OCI-LY7 (cell line): ENCODE measurements around the gene ZFTA. TPM values are rescaled to one million over a fixed set of nuclear protein-coding genes. Genes with fewer than 3 reads are reported as not detected.
A peak's percentile ranks its signal among the peaks of the same experiment; 100 is the strongest.

Experiments used
- BruUV-seq: library from RNA; stranded (reverse); fragments of 400-500 nt; replicated peaks from 2 replicates; lab custom pipeline; 2021; lab: Mats Ljungman, UMichigan
- CTCF ChIA-PET: fragments of 300-600 bp; sonication (Branson Sonifier 250); formaldehyde crosslinking; loops from one replicate; lab custom pipeline; 2022; ENCODE audit warnings: antibody characterized with exemption; ENCODE audit not compliant: unreplicated experiment; lab: Charles Lee
- POLR2A ChIA-PET: fragments of 300-600 bp; sonication (Branson Sonifier 250); formaldehyde crosslinking; loops from one replicate; lab custom pipeline; 2022; ENCODE audit warnings: antibody characterized with exemption; lab: Charles Lee
- DNase-seq: peaks from one replicate; pipeline ENCODE4 v3.0.0-alpha.2; 2015; ENCODE audit warnings: low spot score
- H2AFZ ChIP-seq: fragments of 200-600 bp; sonication (generic), shearing (Covaris generic); 2 replicates; pipeline ENCODE4 v1.6.1; 2014; ENCODE audit warnings: mild to moderate bottlenecking, antibody characterized with exemption, low read length, moderate library complexity
- H3K27ac ChIP-seq: fragments of 200-600 bp; sonication (generic); 2 replicates; pipeline ENCODE4 v1.5.1; 2014; ENCODE audit warnings: mixed run types, low read depth, mild to moderate bottlenecking, moderate library complexity, low read length, inconsistent platforms; ENCODE audit not compliant: poor library complexity, severe bottlenecking
- H3K36me3 ChIP-seq: fragments of 200-600 bp; sonication (generic); 2 replicates; pipeline ENCODE4 v1.6.1; 2014; ENCODE audit warnings: mild to moderate bottlenecking, antibody characterized with exemption, low read length, moderate library complexity, mixed read lengths; ENCODE audit not compliant: insufficient read depth
- H3K4me1 ChIP-seq: fragments of 200-600 bp; sonication (generic); 2 replicates; pipeline ENCODE4 v1.5.1; 2014; ENCODE audit warnings: mild to moderate bottlenecking, low read length; ENCODE audit not compliant: insufficient read depth, poor library complexity, severe bottlenecking
- H3K4me2 ChIP-seq: fragments of 200-600 bp; sonication (generic); 2 replicates; pipeline ENCODE4 v1.6.1; 2014; ENCODE audit warnings: mild to moderate bottlenecking, low read length
- H3K4me3 ChIP-seq: fragments of 200-600 bp; sonication (generic); 2 replicates; pipeline ENCODE4 v1.5.1; 2014; ENCODE audit warnings: mild to moderate bottlenecking, low read depth, low read length; ENCODE audit not compliant: poor library complexity, severe bottlenecking
- H3K79me2 ChIP-seq: fragments of 200-600 bp; sonication (generic); 2 replicates; pipeline ENCODE4 v1.6.1; 2016; ENCODE audit warnings: low read depth, mild to moderate bottlenecking, low read length, moderate library complexity, mixed read lengths; ENCODE audit not compliant: insufficient read depth
- H3K9me2 ChIP-seq: fragments of 200-600 bp; sonication (generic); 2 replicates; pipeline ENCODE4 v1.6.1; 2016; ENCODE audit warnings: mild to moderate bottlenecking, low read length, mixed read lengths; ENCODE audit not compliant: insufficient read depth
- H3K9me3 ChIP-seq: fragments of 200-600 bp; sonication (generic); 2 replicates; pipeline ENCODE4 v1.6.1; 2014; ENCODE audit warnings: mild to moderate bottlenecking, mixed run types, low read length, mixed read lengths
- H4K20me1 ChIP-seq: fragments of 200-600 bp; sonication (generic); 2 replicates; pipeline ENCODE4 v1.6.1; 2014; ENCODE audit warnings: mild to moderate bottlenecking, antibody characterized with exemption, low read length, moderate library complexity, mixed read lengths; ENCODE audit not compliant: insufficient read depth
- EZH2phosphoT487 ChIP-seq: fragments of 200-600 bp; sonication (generic); IDR thresholded peaks from 2 replicates; pipeline ENCODE4 v1.6.1; 2018; ENCODE audit warnings: low read depth, borderline replicate concordance, mild to moderate bottlenecking, mixed run types, antibody characterized with exemption, low read length, moderate library complexity, mixed read lengths
- intact Hi-C: fragments of 100-400 bp; cut with micrococcal nuclease; formaldehyde crosslinking; loops from one replicate; pipeline ENCODE4 v1.10.0; 2022; ENCODE audit not compliant: unreplicated experiment
- total RNA-seq, 2 experiments: library from RNA; depleted of rRNA in 1 of 2; stranded (reverse); fragments of >200 nt in 1 of 2; shearing (Covaris generic) in 1 of 2; gene quantifications; 2 replicates each; pipeline ENCODE4 v1.2.3, GENCODE V29; 2014 to 2022
- TF ChIP-seq, protein P1 (sequence below): fragments of 200-600 bp; sonication (generic); conservative IDR thresholded peaks from 2 replicates; pipeline ENCODE4 v1.5.1; 2014; ENCODE audit warnings: mild to moderate bottlenecking, antibody characterized with exemption, low read length, moderate library complexity, mixed read lengths

The ZFTA gene
- total RNA-seq, 2 experiments from 2014 or later = 6.8 to 12.7 TPM

DNA sequence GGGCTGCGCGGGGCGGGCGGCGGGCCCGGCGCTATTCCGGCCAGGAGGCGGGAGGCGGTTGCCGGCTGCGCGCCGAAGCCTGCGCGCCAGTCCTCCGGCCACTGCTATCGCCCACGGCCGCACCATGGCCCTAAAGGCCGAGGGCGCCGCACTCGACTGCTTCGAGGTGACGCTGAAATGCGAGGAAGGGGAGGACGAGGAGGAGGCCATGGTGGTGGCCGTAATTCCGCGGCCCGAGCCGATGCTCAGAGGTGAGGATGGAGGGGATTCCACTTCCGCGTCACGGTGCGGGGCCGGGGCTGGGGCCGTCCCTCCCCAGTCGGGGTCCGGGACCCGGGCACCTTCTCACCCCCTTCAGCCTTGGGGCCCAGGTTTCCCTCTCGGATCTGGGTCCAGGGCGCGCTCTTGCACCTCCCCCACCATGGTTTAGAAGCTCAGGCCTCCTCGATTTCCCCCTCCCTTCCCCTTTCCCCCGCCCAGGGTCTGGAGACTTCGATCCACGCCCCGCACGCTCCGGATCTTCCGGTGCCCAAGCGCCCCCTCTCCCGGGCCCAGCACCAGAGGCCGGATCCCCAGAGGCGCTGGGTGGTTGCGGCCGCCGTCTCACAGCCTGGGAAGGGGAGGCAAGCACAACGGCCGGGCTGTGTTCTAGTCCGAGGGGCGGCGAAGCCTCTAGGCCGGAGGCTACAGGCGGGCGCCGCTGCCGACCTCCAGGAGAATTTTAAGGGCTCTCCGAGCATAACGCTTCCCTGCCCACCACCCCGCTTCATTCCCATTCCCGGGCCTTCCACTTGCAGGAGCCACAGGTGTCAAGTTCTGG lies 45.2 kb upstream of the ZFTA start:
- Histone ChIP-seq H3K9me2 (no peaks in the 10 kb centered on the region), H3K27ac (peak overlapping the region; percentile 58), H3K79me2 (peaks cover 36% of the 10 kb centered on the region), H3K4me3 (peak overlapping the region; percentile 83), H3K4me1 (peaks cover 18% of the 10 kb centered on the region), H3K36me3 (peaks cover 43% of the 10 kb centered on the region), H2AFZ (no peak overlapping the region; the same call in 1 of the 2 replicates), H4K20me1 (peaks cover 12% of the 10 kb centered on the region), H3K4me2 (peak overlapping the region; percentile 86), H3K9me3 (no peaks in the 10 kb centered on the region)
- peak; percentile 68 for DNase-seq
- no TSS peak for BruUV-seq
- ChIA-PET POLR2A (interaction anchor here (1.0 to 1.5 kb wide), 2 partner anchors 19 to 24 kb away, joined by 3 to 7 read pairs; no protein-coding TSS in a partner anchor), CTCF (no interaction called here)
- intact Hi-C loops = loop anchor here (5.0 kb wide), 2 partner anchors 46 to 141 kb away; partner anchors contain the start of genes ATL3 and ZFTA
- TF ChIP-seq, protein P1, sequence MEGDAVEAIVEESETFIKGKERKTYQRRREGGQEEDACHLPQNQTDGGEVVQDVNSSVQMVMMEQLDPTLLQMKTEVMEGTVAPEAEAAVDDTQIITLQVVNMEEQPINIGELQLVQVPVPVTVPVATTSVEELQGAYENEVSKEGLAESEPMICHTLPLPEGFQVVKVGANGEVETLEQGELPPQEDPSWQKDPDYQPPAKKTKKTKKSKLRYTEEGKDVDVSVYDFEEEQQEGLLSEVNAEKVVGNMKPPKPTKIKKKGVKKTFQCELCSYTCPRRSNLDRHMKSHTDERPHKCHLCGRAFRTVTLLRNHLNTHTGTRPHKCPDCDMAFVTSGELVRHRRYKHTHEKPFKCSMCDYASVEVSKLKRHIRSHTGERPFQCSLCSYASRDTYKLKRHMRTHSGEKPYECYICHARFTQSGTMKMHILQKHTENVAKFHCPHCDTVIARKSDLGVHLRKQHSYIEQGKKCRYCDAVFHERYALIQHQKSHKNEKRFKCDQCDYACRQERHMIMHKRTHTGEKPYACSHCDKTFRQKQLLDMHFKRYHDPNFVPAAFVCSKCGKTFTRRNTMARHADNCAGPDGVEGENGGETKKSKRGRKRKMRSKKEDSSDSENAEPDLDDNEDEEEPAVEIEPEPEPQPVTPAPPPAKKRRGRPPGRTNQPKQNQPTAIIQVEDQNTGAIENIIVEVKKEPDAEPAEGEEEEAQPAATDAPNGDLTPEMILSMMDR = no peak; the same call in 1 of the 2 replicates
- TF ChIP-seq EZH2phosphoT487 = no peak

DNA sequence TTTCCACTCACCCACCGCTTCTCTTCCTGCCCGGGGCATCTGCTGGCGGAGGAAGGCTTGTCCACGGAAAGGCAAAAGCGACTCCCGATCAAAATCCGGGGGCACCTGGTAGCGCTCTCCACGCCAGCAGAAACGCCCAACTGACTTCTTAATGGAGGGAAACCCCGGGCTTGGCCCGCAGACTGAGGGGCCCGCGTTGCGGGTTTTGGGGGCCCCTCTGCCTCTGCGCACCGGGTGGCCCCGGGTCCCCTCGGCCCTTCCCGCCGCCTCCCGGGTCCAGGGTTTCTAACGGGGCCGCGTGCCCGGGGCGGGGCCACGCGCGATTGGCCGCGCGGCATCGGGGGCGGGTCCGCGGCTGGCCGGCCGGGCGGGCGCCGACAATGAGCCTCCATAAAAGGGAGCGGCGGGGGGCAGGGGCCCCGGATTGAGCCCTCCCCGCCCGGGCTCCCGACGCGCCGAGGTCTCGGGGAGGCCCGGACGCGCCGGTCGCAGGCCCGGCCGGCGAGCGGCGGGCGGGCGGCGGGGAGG lies 44.5 kb upstream of the ZFTA start, which contains the start of gene SPINDOC:
TSS of gene SPINDOC (plus strand) at position 422 of the 528 bp plus-strand sequence. CDS start 231 bp downstream, outside the sequence.
- Histone ChIP-seq H3K79me2 (peaks cover 36% of the 10 kb centered on the region), H3K4me1 (peaks cover 18% of the 10 kb centered on the region), H3K4me2 (peak within 1 kb of the TSS; percentile 86), H2AFZ (peak within 1 kb of the TSS; percentile 89), H4K20me1 (peaks cover 12% of the 10 kb centered on the region), H3K9me2 (no peaks in the 10 kb centered on the region), H3K4me3 (peak within 1 kb of the TSS; percentile 83), H3K27ac (peak within 1 kb of the TSS; percentile 58), H3K36me3 (peaks cover 36% of the 10 kb centered on the region), H3K9me3 (no peaks in the 10 kb centered on the region)
- no TSS peak for BruUV-seq
- intact Hi-C loops = loop anchor here (5.0 kb wide), 2 partner anchors 46 to 141 kb away; partner anchors contain the start of genes ATL3 and ZFTA
- TF ChIP-seq EZH2phosphoT487 = no peak
- TF ChIP-seq, protein P1 = no peak
- peak; percentile 84 for DNase-seq
- POLR2A ChIA-PET = interaction anchor here (1.5 kb wide), 1 partner anchor 25 kb away, joined by 7 read pairs; no protein-coding TSS in a partner anchor
- CTCF ChIA-PET = no interaction called here
